Fibroblast of lung (primary cell): ENCODE measurements around the gene NDUFAF2. TPM values are rescaled to one million over a fixed set of nuclear protein-coding genes. Genes with fewer than 3 reads are reported as not detected.

ENCODE experiments used
- DNase-seq, 2 donors: peaks; one replicate each; pipeline versions ENCODE4 v3.0.0 to v3.0.0-alpha.2; 2010; ENCODE audit warnings: low read depth in 2 of 2
- H2AFZ ChIP-seq: 2 replicates; pipeline ENCODE4 v1.5.1; 2012; ENCODE audit warnings: low read length, control low read depth, inconsistent platforms
- H3K27ac ChIP-seq: 2 replicates; pipeline ENCODE4 v1.5.1; 2011; ENCODE audit warnings: low read length, control low read depth; ENCODE audit not compliant: insufficient read depth
- H3K27me3 ChIP-seq: 2 replicates; pipeline ENCODE4 v1.5.1; 2011; ENCODE audit warnings: mild to moderate bottlenecking, low read length; ENCODE audit not compliant: control insufficient read depth, insufficient read depth
- H3K36me3 ChIP-seq: 2 replicates; pipeline ENCODE4 v1.5.1; 2011; ENCODE audit warnings: low read length; ENCODE audit not compliant: control insufficient read depth, insufficient read depth
- H3K4me1 ChIP-seq: 2 replicates; pipeline ENCODE4 v1.5.1; 2011; ENCODE audit warnings: low read length; ENCODE audit not compliant: control insufficient read depth, insufficient read depth; ENCODE audit errors: extremely low read depth
- H3K4me2 ChIP-seq: 2 replicates; pipeline ENCODE4 v1.5.1; 2011; ENCODE audit warnings: low read length, control low read depth; ENCODE audit not compliant: insufficient read depth; ENCODE audit errors: extremely low read depth
- H3K4me3 ChIP-seq, 4 experiments: fragments of 200-600 bp in 1 of 4; sonication (generic) in 1 of 4; replicated peaks in 1 of 4; 2 replicates each; pipeline ENCODE4 v1.5.1; 2011 to 2016; ENCODE audit warnings: low read length in 4 of 4, low read depth in 3 of 4, mild to moderate bottlenecking in 3 of 4, control low read depth in 2 of 4, inconsistent platforms in 1 of 4, mixed read lengths in 1 of 4; ENCODE audit not compliant: insufficient read depth in 1 of 4; ENCODE audit errors: control extremely low read depth in 1 of 4
- H3K79me2 ChIP-seq: 2 replicates; pipeline ENCODE4 v1.5.1; 2012; ENCODE audit warnings: mild to moderate bottlenecking, low read length, inconsistent platforms; ENCODE audit not compliant: control insufficient read depth, insufficient read depth
- H3K9ac ChIP-seq: 2 replicates; pipeline ENCODE4 v1.5.1; 2011; ENCODE audit warnings: mild to moderate bottlenecking, low read length, control low read depth; ENCODE audit not compliant: insufficient read depth
- H3K9me3 ChIP-seq: 2 replicates; pipeline ENCODE4 v1.5.1; 2012; ENCODE audit warnings: low read depth, low read length; ENCODE audit not compliant: control insufficient read depth, insufficient read depth
- H4K20me1 ChIP-seq: 2 replicates; pipeline ENCODE4 v1.5.1; 2011; ENCODE audit warnings: low read length; ENCODE audit not compliant: control insufficient read depth, insufficient read depth; ENCODE audit errors: extremely low read depth
- CTCF ChIP-seq, 2 donors: IDR thresholded peaks in 1 of 2; conservative IDR thresholded peaks in 1 of 2; 1 replicate in 1 of 2; 2 replicates in 1 of 2; pipeline ENCODE4 v1.5.1; 2011 to 2012; ENCODE audit warnings: low read length in 2 of 2, control low read depth in 1 of 2, inconsistent platforms in 1 of 2, low read depth in 1 of 2, mild to moderate bottlenecking in 1 of 2
- EZH2 ChIP-seq: IDR thresholded peaks from 2 replicates; pipeline ENCODE4 v1.5.1; 2012; ENCODE audit warnings: low read length, control low read depth, mild to moderate bottlenecking; ENCODE audit errors: missing control alignments
- polyA plus RNA-seq, 2 donors: library from polyadenylated mRNA; depleted of rRNA in 1 of 2; stranded (reverse) in 1 of 2; unstranded in 1 of 2; fragments of >200 nt; gene quantifications; 2 replicates each; pipeline ENCODE4 v1.2.1, GENCODE V29; 2011 to 2012; ENCODE audit warnings: missing spikeins in 1 of 2
- total RNA-seq: library from RNA; depleted of rRNA; stranded (reverse); fragments of >200 nt; gene quantifications from 2 replicates; pipeline ENCODE4 v1.2.1, GENCODE V29; 2014

NDUFAF2 gene
- total and polyA plus RNA-seq, 2 donors (not counting 1 experiment from before 2014, with no cell fraction given) = 30.9 to 53.2 TPM

DNA sequence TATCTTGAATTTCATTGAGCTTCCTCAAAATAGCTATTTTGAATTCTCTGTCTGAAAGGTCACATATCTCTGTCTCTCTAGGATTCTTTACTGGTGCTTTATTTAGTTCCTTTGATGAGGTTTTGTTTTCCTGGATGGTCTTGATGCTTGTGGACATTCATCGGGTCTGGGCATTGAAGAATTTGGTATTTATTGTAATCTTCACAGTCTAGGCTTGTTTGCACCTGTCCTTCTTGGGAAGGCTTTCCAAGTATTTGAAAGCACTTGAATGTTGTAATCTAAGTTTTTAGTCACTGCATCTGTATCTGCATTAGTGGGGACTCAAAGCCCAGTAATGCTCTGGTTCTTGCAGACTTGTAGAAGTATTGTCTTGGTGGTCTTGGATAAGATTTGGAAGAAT, 169.4 kb downstream of the NDUFAF2 start:
- Histone ChIP-seq H4K20me1 (no peaks in the 10 kb centered on the region), H3K4me1 (no peaks in the 10 kb centered on the region), H3K27me3 (no peaks in the 10 kb centered on the region), H3K4me3 (no peak overlapping the region), H3K79me2 (no peaks in the 10 kb centered on the region), H3K4me2 (no peak overlapping the region), H3K36me3 (no peaks in the 10 kb centered on the region), H3K9me3 (no peaks in the 10 kb centered on the region), H3K9ac (no peak overlapping the region), H3K27ac (no peak overlapping the region), H2AFZ (no peak overlapping the region)
- DNase-seq = no peak
- TF ChIP-seq EZH2 (no peak), CTCF (conservative IDR thresholded peaks at IDR 0.05 in 1 of 2, IDR thresholded peaks at IDR 0.05 in 1 of 2; ENCODE audit: low read depth in 1 of 2, low read length in 2 of 2) (no peak)

- no peak overlapping the region for H3K9ac ChIP-seq
- no peaks in the 10 kb centered on the region for H3K27me3 ChIP-seq
- no peaks in the 10 kb centered on the region for H3K36me3 ChIP-seq
- H3K4me2 ChIP-seq = no peak overlapping the region
- H3K4me3 ChIP-seq = no peak overlapping the region
- TF ChIP-seq EZH2 = no peak
- no peaks in the 10 kb centered on the region for H4K20me1 ChIP-seq
- no peaks in the 10 kb centered on the region for H3K9me3 ChIP-seq
- no peaks in the 10 kb centered on the region for H3K4me1 ChIP-seq
- no peak overlapping the region for H2AFZ ChIP-seq
- H3K27ac ChIP-seq = no peak overlapping the region
- DNase-seq = no peak
- H3K79me2 ChIP-seq = no peaks in the 10 kb centered on the region
Observed at GRCh38 chr5:61115968-61116367, 171.0 kb downstream of the NDUFAF2 start.

DNA sequence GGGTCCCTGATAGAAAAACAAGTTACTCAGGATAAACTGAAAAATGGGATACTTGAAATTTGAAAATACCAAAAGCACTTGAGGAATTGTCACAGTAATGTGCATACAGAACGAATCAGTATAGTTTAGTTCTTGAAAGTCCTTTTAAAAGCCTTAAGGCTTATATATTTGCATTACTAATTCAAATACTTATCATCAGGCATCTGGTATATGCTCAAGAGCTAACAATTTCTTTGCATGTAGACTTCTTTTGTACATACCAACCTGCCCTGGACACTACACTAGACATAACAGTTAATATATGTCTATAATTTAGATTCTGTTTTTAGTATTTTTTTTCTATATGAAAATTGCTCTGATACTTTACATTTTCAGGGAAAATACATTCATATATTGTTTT, 174.1 kb downstream of the NDUFAF2 start:
- no peak overlapping the region for H3K9ac ChIP-seq
- no peak overlapping the region for H3K4me3 ChIP-seq
- no peaks in the 10 kb centered on the region for H3K27me3 ChIP-seq
- TF ChIP-seq EZH2 (no peak), CTCF (conservative IDR thresholded peaks at IDR 0.05 in 1 of 2, IDR thresholded peaks at IDR 0.05 in 1 of 2; ENCODE audit: low read depth in 1 of 2, low read length in 2 of 2) (no peak)
- no peak overlapping the region for H3K4me2 ChIP-seq
- H3K79me2 ChIP-seq = no peaks in the 10 kb centered on the region
- no peak for DNase-seq
- no peaks in the 10 kb centered on the region for H3K36me3 ChIP-seq
- H3K9me3 ChIP-seq = no peaks in the 10 kb centered on the region
- no peak overlapping the region for H2AFZ ChIP-seq
- H3K27ac ChIP-seq = no peak overlapping the region
- no peaks in the 10 kb centered on the region for H4K20me1 ChIP-seq
- no peaks in the 10 kb centered on the region for H3K4me1 ChIP-seq
